Central memory CD8-positive, alpha-beta T cell (primary cell): ENCODE results near the gene DNASE1L2.

Experiments
- ATAC-seq: fragments of 150-1000 bp; cut with Tn5 transposase; replicated peaks from 2 replicates; pipeline ENCODE4 v1.10.0; 2022; ENCODE audit warnings: mild to moderate bottlenecking, moderate FRiP score, moderate number of reproducible peaks; ENCODE audit not compliant: poor library complexity, severe bottlenecking; ENCODE audit errors: extremely low read depth
- DNase-seq, 2 donors: peaks; one replicate each; pipeline ENCODE4 v3.0.0; 2021; ENCODE audit warnings: low spot score in 2 of 2
- H3K27ac Mint-ChIP-seq: one replicate; pipeline ENCODE4 v1.8.0; 2022; ENCODE audit warnings: low read depth, mild to moderate bottlenecking, moderate library complexity, mixed read lengths
- H3K27me3 Mint-ChIP-seq: one replicate; pipeline ENCODE4 v1.8.0; 2022; ENCODE audit warnings: mixed read lengths
- H3K36me3 Mint-ChIP-seq: one replicate; pipeline ENCODE4 v1.8.0; 2022; ENCODE audit warnings: mild to moderate bottlenecking, moderate library complexity, mixed read lengths; ENCODE audit not compliant: insufficient read depth
- H3K4me1 Mint-ChIP-seq: one replicate; pipeline ENCODE4 v1.8.0; 2022; ENCODE audit warnings: mixed read lengths
- H3K4me3 Mint-ChIP-seq: one replicate; pipeline ENCODE4 v1.8.0; 2022; ENCODE audit warnings: mild to moderate bottlenecking, moderate library complexity, mixed read lengths
- H3K9me3 Mint-ChIP-seq: one replicate; pipeline ENCODE4 v1.8.0; 2022; ENCODE audit warnings: mixed read lengths

DNASE1L2 gene

GRCh38 chr16:2286550-2286949 lies 50.3 kb downstream of the DNASE1L2 start:
- Mint-ChIP-seq H3K27ac (no peak overlapping the region), H3K9me3 (no peaks in the 10 kb centered on the region), H3K36me3 (peaks cover 2% of the 10 kb centered on the region), H3K4me1 (no peaks in the 10 kb centered on the region), H3K27me3 (no peaks in the 10 kb centered on the region), H3K4me3 (no peak overlapping the region)
- no peak for DNase-seq
- ATAC-seq: no peak

DNA sequence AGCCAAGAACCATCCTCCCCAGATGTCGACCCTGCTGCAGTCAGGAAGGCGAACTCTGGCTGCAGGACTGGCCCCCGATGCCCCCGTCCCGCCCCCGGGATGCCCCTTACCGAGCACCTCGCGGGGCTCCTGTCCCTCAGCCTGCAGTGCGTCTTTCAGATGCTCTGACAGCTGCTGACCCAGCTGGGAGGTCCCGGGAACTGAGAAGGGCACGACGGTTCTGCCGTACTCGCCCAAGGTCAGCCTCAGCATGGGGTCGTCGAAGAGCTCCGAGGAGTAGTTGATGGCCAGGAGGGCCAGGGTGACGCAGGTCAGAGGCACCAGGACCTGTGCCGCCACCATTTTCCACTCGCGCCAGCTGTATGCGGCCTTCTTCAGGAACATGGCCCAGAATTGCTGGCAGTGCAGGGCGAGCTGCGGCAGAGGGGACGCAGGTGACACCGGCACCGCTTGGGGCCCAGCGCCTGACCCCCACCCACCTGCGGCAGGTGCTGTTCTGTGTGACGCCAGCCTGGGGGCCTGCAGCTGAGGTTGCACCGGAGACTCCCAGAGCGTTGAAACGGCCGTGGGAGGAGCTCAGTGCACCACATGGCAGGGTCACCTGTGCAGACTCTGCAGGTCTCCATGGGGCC lies 51.8 kb downstream of the DNASE1L2 start:
- H3K4me3 Mint-ChIP-seq: no peak overlapping the region
- H3K4me1 Mint-ChIP-seq: no peaks in the 10 kb centered on the region
- no peak overlapping the region for H3K27ac Mint-ChIP-seq
- no peaks in the 10 kb centered on the region for H3K9me3 Mint-ChIP-seq
- H3K36me3 Mint-ChIP-seq: peaks cover 2% of the 10 kb centered on the region
- ATAC-seq: no peak
- DNase-seq: no peak
- no peaks in the 10 kb centered on the region for H3K27me3 Mint-ChIP-seq
